IMR-90 (cell line): ENCODE results near the gene CCNC. TPM values are rescaled to one million over a fixed set of nuclear protein-coding genes. Genes with fewer than 3 reads are reported as not detected.

Source experiments
- ATAC-seq: fragments of 200-7000 bp; cut with Tn5 transposase; 2 replicates; pipeline ENCODE4 v1.9.1; 2020; ENCODE audit warnings: low read depth, mild to moderate bottlenecking, moderate library complexity
- BruUV-seq: library from RNA; stranded (reverse); fragments of 400-500 nt; replicated peaks from 2 replicates; lab custom pipeline; 2021; lab: Mats Ljungman, UMichigan
- CTCF ChIA-PET: fragments of 300-600 bp; formaldehyde crosslinking; extraction: SDS; loops from one replicate; lab custom pipeline; 2021; ENCODE audit warnings: antibody characterized with exemption; lab: Yijun Ruan, JAX
- POLR2A ChIA-PET: fragments of 300-600 bp; sonication (Branson Sonifier 250); formaldehyde crosslinking; loops from one replicate; lab custom pipeline; 2022; ENCODE audit warnings: antibody characterized with exemption; ENCODE audit not compliant: unreplicated experiment; lab: Charles Lee
- DNase-seq: peaks from one replicate; pipeline ENCODE4 v3.0.0; 2013
- H2AFZ ChIP-seq: replicated peaks from 2 replicates; pipeline ENCODE3; 2013; ENCODE audit warnings: low read length, mild to moderate bottlenecking; ENCODE audit not compliant: poor library complexity
- H2AK5ac ChIP-seq: 2 replicates; pipeline ENCODE4 v1.6.1; 2013; ENCODE audit warnings: low read depth, low read length, inconsistent platforms
- H2AK9ac ChIP-seq: replicated peaks from 2 replicates; pipeline ENCODE3; 2013; ENCODE audit warnings: mild to moderate bottlenecking, low read depth, low read length, moderate library complexity; ENCODE audit not compliant: poor library complexity
- H2BK120ac ChIP-seq: 2 replicates; pipeline ENCODE4 v1.6.1; 2013; ENCODE audit warnings: low read depth, low read length, inconsistent platforms
- H2BK15ac ChIP-seq: 3 replicates; pipeline ENCODE4 v1.6.1; 2013; ENCODE audit warnings: low read depth, low read length, inconsistent platforms
- H2BK20ac ChIP-seq: 2 replicates; pipeline ENCODE4 v1.6.1; 2013; ENCODE audit warnings: low read depth, mild to moderate bottlenecking, inconsistent platforms, low read length, moderate library complexity
- H2BK5ac ChIP-seq: 2 replicates; pipeline ENCODE4 v1.6.1; 2013; ENCODE audit warnings: mild to moderate bottlenecking, low read depth, low read length, inconsistent platforms; ENCODE audit not compliant: poor library complexity, severe bottlenecking
- H3K14ac ChIP-seq: replicated peaks from 2 replicates; pipeline ENCODE4 v1.6.1; 2013; ENCODE audit warnings: low read depth, low read length, inconsistent platforms
- H3K18ac ChIP-seq: 2 replicates; pipeline ENCODE4 v1.6.1; 2013; ENCODE audit warnings: low read depth, low read length, control low read depth
- H3K23ac ChIP-seq: 2 replicates; pipeline ENCODE4 v1.6.1; 2013; ENCODE audit warnings: low read depth, low read length, inconsistent platforms
- H3K27ac ChIP-seq: 2 replicates; pipeline ENCODE4 v1.5.1; 2013; ENCODE audit warnings: mild to moderate bottlenecking, control low read depth, low read length; ENCODE audit not compliant: insufficient read depth
- H3K27me3 ChIP-seq: 2 replicates; pipeline ENCODE4 v1.6.1; 2013; ENCODE audit warnings: low read length; ENCODE audit not compliant: control insufficient read depth, insufficient read depth
- H3K36me3 ChIP-seq: 2 replicates; pipeline ENCODE4 v1.6.1; 2013; ENCODE audit warnings: low read length, mixed read lengths; ENCODE audit not compliant: control insufficient read depth, insufficient read depth
- H3K4ac ChIP-seq: 2 replicates; pipeline ENCODE4 v1.6.1; 2013; ENCODE audit warnings: low read depth, low read length, inconsistent platforms
- H3K4me1 ChIP-seq: 2 replicates; pipeline ENCODE4 v1.6.1; 2013; ENCODE audit warnings: low read length, mixed read lengths; ENCODE audit not compliant: control insufficient read depth, insufficient read depth
- H3K4me2 ChIP-seq: 2 replicates; pipeline ENCODE4 v1.6.1; 2013; ENCODE audit warnings: low read depth, mild to moderate bottlenecking, control low read depth, low read length, moderate library complexity
- H3K4me3 ChIP-seq: 2 replicates; pipeline ENCODE4 v1.5.1; 2013; ENCODE audit warnings: low read depth, mild to moderate bottlenecking, control low read depth, low read length, moderate library complexity; ENCODE audit not compliant: insufficient read depth
- H3K56ac ChIP-seq: 2 replicates; pipeline ENCODE4 v1.6.1; 2013; ENCODE audit warnings: low read length, inconsistent platforms; ENCODE audit not compliant: insufficient read depth; ENCODE audit errors: extremely low read depth
- H3K79me1 ChIP-seq, 2 experiments: 2 replicates each; pipeline ENCODE4 v1.6.1; 2013; ENCODE audit warnings: low read length in 2 of 2, inconsistent platforms in 1 of 2, low read depth in 1 of 2
- H3K9ac ChIP-seq: 2 replicates; pipeline ENCODE4 v1.6.1; 2013; ENCODE audit warnings: low read depth, low read length, control low read depth
- H3K9me1 ChIP-seq: 2 replicates; pipeline ENCODE4 v1.6.1; 2013; ENCODE audit warnings: low read length, inconsistent platforms; ENCODE audit not compliant: insufficient read depth
- H3K9me3 ChIP-seq: 2 replicates; pipeline ENCODE4 v1.6.1; 2013; ENCODE audit warnings: low read length; ENCODE audit not compliant: control insufficient read depth, insufficient read depth
- H4K20me1 ChIP-seq: 2 replicates; pipeline ENCODE4 v1.6.1; 2013; ENCODE audit warnings: low read length, inconsistent platforms; ENCODE audit not compliant: insufficient read depth
- H4K5ac ChIP-seq: 2 replicates; pipeline ENCODE4 v1.6.1; 2013; ENCODE audit warnings: mild to moderate bottlenecking, low read depth, low read length, control low read depth
- H4K8ac ChIP-seq, 2 experiments: 2 replicates each; pipeline ENCODE4 v1.6.1; 2013; ENCODE audit warnings: low read depth in 2 of 2, low read length in 2 of 2, control low read depth in 1 of 2, inconsistent platforms in 1 of 2
- H4K91ac ChIP-seq: 2 replicates; pipeline ENCODE4 v1.6.1; 2013; ENCODE audit warnings: low read depth, low read length, inconsistent platforms; ENCODE audit not compliant: insufficient read depth
- MAFK ChIP-seq: IDR thresholded peaks from 2 replicates; pipeline ENCODE4 v1.6.1; 2012; ENCODE audit warnings: low read depth, low read length, improper control_type of control experiment
- POLR2A ChIP-seq: IDR thresholded peaks from 2 replicates; pipeline ENCODE4 v1.6.1; 2012; ENCODE audit warnings: mild to moderate bottlenecking, low read depth, low read length
- WGBS, 2 experiments: methylation state at CpG; one replicate each; pipeline versions ENCODE4 v1.1.5 to v1.1.7; 2013; ENCODE audit warnings: missing lambda C conversion rate in 2 of 2; ENCODE audit not compliant: insufficient read length in 1 of 2; ENCODE audit errors: extremely low coverage in 2 of 2; 5-methylcytosine and 5-hydroxymethylcytosine counted together
- dilution Hi-C: fragments of 300-500 bp; cut with HindIII; formaldehyde crosslinking; loops from one replicate; pipeline ENCODE4 v1.14.3; 2018; ENCODE audit warnings: low sequenced_read_pairs; ENCODE audit not compliant: unreplicated experiment
- in situ Hi-C: fragments of 300-500 bp; cut with MboI; formaldehyde crosslinking; loops from 3 replicates; pipeline ENCODE4 v1.14.3; 2019; ENCODE audit warnings: low sequenced_read_pairs, inconsistent platforms, mixed read lengths
- intact Hi-C: fragments of 100-400 bp; cut with micrococcal nuclease; formaldehyde crosslinking; loops from 2 replicates; pipeline ENCODE4 v1.10.0; 2022
- polyA plus RNA-seq, 3 experiments: library from polyadenylated mRNA; depleted of rRNA; stranded (reverse); fragments of >200 nt; gene quantifications; 2 replicates each; pipeline ENCODE4 v1.2.3, GENCODE V29; 2012; ENCODE audit warnings: low replicate concordance in 1 of 3
- total RNA-seq: library from RNA; depleted of rRNA; stranded (reverse); fragments of >200 nt; gene quantifications from 2 replicates; pipeline ENCODE4 v1.2.3, GENCODE V29; 2012
- TF ChIP-seq, protein P1 (sequence below): fragments of 150-350 bp; IDR thresholded peaks from 2 replicates; pipeline ENCODE4 v1.6.1; 2016; ENCODE audit warnings: low read depth, mild to moderate bottlenecking, low read length, moderate library complexity, borderline replicate concordance

The CCNC gene
- total and polyA plus RNA-seq, 2 of the 4 experiments (the other 2 are of a cell fraction), result 30.1 to 95.7 TPM

DNA sequence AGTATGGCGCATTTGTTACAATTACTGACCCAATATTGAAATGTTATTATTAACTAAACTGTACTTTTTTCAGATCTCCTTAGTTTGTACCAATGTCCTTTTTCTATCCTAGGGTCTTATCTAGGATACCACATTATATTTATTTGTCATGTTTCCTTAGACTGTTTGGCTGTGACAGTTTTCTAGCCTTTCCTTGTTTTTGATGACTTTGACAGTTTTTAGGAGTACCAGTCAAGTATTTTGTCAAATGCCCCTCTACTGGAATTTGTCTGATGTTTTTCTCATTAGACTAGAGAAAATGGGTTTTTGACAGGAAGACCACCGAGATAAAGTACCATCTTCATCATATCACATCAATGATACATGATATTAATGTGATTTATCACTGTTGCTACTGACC is 14.6 kb downstream of the CCNC start:
- no peak overlapping the region for H3K4me2 ChIP-seq
- H4K20me1 ChIP-seq, result no peaks in the 10 kb centered on the region; the same call in 1 of the 2 replicates
- in situ Hi-C loops (no loop called here), intact Hi-C loops (loop anchor here (10.0 kb wide), 1 partner anchor 149 kb away; no protein-coding TSS in a partner anchor), dilution Hi-C loops (no loop called here)
- BruUV-seq, result no TSS peak
- H3K27me3 ChIP-seq, result no peaks in the 10 kb centered on the region
- no peak overlapping the region for H2BK120ac ChIP-seq
- H3K56ac ChIP-seq, result no peak overlapping the region
- no peak for DNase-seq
- no peak overlapping the region for H4K8ac ChIP-seq
- no peaks in the 10 kb centered on the region for H3K4me1 ChIP-seq
- H3K79me1 ChIP-seq, result 0 out of 4 replicates have a peak, but pooled peaks cover 0 to 3% of the 10 kb centered on the region in 2 experiments
- H3K9me3 ChIP-seq, result no peaks in the 10 kb centered on the region
- WGBS, 2 experiments, result no CpG with 5 or more reads among the region's 2 CpGs
- no peak for ATAC-seq
- no peak overlapping the region for H2BK15ac ChIP-seq
- peaks cover 19% of the 10 kb centered on the region for H3K36me3 ChIP-seq
- no peak overlapping the region for H3K27ac ChIP-seq
- no peak overlapping the region for H2BK20ac ChIP-seq
- CTCF ChIA-PET, result no interaction called here
- no peak overlapping the region for H4K91ac ChIP-seq
- TF ChIP-seq MAFK (peak; percentile 53; the same call in 1 of the 2 replicates), POLR2A (no peak)
- TF ChIP-seq, protein P1, sequence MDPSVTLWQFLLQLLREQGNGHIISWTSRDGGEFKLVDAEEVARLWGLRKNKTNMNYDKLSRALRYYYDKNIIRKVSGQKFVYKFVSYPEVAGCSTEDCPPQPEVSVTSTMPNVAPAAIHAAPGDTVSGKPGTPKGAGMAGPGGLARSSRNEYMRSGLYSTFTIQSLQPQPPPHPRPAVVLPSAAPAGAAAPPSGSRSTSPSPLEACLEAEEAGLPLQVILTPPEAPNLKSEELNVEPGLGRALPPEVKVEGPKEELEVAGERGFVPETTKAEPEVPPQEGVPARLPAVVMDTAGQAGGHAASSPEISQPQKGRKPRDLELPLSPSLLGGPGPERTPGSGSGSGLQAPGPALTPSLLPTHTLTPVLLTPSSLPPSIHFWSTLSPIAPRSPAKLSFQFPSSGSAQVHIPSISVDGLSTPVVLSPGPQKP, result no peak
- H3K14ac ChIP-seq, result no peak overlapping the region
- H3K4me3 ChIP-seq, result no peak overlapping the region
- H2BK5ac ChIP-seq, result no peak overlapping the region
- H2AK5ac ChIP-seq, result no peak overlapping the region
- no peak overlapping the region for H4K5ac ChIP-seq
- no peak overlapping the region for H2AFZ ChIP-seq
- no peak overlapping the region for H3K18ac ChIP-seq
- no peak overlapping the region for H2AK9ac ChIP-seq
- H3K9me1 ChIP-seq, result no peaks in the 10 kb centered on the region
- H3K23ac ChIP-seq, result no peak overlapping the region
- no peak overlapping the region for H3K4ac ChIP-seq
- POLR2A ChIA-PET, result no interaction called here
- no peak overlapping the region for H3K9ac ChIP-seq
